HG03565 (cell line): ENCODE measurements around the gene OGFR.

ENCODE experiments used
- ATAC-seq: cut with Tn5 transposase; IDR thresholded peaks from one replicate; pipeline ENCODE4 v1.9.1; 2021; ENCODE audit warnings: mild to moderate bottlenecking, moderate library complexity; ENCODE audit not compliant: unreplicated experiment

Gene OGFR

DNA sequence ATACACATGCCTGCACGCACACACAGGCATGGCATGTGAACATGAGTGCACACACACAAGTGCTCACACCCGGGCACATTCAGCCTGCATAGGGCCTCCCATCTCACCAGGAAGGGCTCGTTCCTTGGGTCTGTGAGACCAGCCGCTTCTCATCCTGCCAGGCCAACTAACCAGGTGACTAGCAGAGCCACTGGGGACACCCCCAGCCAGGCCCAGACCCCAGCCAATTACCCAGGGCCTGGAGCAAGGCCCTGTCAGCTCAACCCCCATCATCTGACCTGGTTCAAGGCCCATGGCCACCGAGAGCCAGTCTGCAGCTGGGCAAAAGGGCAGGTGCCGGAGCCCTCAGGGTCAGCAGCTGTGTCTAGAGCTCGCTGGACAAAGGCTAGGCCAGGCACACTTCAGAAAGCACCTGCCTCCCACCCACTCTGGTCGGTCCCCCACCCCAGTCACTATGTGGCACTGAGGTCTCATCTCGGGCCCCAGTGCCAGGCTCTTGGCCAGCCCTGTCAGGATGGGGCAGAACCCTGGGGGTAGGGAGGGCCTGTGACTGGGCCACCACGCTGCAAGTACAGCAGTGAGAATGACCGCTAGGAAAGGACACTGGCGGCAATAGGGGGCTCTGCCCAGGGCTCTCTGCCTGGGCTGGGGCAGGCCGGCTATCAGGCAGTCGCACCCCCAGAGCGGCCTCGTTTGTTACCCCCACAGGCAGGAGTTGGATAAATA lies 35.1 kb upstream of the OGFR start:
- no peak for ATAC-seq

DNA sequence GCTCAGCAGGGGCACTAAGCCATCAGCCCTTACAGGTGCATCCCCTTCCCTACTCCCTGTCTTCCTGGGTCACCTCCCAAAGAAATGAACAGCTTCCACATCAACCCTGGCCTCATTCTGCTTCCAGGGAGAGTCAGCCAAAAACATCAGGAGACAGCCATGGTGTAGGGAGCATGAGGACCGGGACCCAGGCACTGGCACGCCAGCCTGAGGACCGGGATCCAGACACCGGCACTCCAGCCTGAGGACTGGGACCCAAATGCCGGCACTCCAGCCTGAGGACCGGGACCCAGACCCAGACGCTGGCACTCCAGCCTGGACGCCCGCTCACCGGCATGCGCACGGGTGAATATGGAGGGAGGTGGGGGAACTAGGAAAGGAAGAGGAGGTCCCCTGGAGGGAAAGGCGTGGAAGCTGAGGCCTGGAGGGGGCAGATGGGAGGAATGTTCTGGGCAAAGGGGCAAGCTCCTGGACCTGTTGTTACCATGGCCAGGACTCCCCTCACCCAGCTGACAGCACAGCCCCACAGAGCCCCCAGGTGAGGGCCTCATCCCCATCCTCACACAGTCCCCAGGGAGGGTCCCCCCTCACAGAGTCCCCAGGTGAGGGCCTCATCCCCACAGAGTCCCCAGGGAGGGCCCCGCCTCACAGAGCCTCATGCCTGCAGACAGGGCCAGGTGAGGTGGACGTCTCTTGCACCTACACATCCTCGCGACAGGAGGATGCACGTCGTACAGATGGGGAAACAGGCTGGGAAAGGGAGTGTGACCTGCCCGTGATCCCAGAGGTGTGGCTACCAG lies 34.3 kb upstream of the OGFR start:
- ATAC-seq: no peak

GRCh38 chr20:62770916-62771315 lies 33.7 kb upstream of the OGFR start:
- no peak for ATAC-seq

DNA sequence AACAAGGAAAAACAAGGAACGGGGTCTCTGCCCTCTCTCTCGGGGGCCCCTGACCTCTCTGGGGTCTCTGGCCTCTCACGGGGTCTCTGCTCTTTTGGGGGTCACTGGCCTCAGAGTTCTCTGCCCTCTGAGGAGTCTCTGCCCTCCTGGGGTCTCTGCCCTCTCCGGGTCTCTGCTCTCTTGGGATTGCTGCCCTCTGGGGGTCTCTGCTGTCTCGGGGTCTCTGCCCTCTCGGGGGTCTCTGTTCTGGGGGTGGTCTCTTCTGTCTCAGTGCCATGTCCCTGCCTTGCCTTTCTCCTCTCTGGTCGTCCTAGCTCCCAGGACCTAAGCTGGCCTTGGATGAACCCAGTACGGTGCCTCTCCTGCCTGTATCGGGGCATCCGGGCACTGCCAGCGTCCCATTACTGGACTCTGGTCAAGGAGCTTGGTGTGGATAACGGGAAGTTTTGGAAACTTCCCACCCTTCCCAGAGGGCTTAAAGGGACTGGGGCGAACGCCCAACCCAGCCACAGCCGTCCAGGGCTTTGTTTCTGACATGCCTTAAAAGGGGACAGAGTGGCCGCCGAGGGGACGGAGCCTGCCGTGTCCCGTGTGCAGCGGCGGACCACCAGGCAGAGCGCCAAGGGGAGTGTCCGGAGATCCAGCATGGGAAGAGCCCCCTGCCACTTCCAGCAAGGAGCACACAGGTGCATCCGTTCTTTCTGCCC lies 33.1 kb upstream of the OGFR start:
- ATAC-seq: no peak

DNA sequence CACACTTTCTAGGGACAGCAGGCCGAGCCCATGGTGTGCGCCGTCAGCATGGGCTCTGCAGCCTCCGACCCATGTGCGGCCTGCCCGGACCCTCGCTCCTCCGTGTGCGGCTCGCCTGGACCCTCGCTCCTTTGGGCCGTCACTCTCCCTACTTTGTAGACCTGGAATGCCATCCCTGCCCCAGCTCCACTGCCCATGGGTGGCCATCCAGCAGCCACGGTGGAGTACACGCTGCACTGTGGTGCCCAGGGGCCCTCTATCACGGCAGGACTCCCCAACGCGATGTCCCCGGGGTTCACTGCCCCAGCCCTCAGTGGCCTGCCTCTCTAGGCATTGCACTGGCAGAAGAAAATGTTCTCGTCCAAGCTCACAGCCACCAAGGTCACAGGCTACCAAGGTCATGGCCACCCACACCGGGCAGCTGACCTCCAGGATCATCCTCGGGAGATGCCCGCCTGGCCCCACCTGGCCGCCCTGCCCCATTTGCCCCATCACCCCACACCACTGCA lies 32.5 kb upstream of the OGFR start:
- no peak for ATAC-seq

DNA sequence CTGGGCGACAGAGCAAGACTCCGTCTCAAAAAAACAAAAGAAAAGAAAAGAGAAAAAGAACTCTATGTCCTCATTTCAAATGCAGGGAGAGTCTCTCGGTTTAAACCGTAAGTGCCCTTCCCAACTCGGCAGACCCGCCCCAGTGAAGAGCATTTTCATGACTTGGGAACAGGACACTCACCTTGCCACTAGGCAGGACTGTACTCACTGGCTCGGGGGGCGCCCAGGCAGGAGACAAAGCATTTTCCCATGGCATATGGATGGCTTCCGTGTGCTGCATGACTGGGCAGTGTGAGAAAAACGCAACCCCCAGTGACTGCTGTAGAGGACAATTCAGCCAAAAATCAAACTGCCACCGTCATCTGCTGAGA lies 32.0 kb upstream of the OGFR start:
- ATAC-seq: no peak

DNA sequence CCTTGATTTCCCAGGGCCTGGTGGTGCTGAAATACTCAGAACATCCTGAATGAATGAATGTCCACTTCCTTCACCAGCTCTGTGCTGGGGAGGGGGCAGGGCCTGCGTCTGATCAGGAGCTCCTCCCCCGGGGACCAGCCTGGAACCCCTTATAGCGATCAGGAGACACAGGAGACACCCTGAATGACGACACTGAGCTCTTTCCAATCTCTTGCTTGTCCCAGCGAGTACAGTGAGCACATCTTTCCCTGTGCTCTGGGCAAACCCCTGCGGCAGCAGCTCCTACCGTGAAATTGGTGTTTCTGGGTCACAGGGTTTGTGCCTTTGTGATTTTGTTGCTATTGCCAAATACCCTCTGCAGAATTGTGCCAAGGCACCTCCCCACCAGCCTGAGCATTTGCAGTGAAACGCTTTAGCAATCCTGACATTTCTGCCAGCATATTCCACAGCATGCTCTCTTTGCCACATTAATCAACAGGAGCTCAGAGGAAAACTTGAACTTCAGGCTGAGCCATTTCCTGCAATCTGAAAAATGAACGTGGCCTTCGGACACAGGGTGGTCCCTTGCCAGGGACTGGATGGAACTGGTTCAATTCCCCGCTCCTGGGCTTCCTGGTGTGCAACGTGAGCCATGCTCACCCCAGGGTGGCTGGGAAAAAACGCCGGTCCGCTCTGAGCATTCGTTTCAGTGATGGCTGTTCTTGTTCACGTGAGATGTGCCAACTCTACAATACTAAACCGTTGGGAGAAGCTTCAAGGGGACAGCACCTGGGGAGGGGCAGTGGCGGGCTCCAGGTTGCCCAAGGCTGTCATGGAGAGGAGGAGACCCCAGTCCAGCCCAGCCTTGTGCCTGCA lies 31.4 kb upstream of the OGFR start:
- no peak for ATAC-seq

DNA sequence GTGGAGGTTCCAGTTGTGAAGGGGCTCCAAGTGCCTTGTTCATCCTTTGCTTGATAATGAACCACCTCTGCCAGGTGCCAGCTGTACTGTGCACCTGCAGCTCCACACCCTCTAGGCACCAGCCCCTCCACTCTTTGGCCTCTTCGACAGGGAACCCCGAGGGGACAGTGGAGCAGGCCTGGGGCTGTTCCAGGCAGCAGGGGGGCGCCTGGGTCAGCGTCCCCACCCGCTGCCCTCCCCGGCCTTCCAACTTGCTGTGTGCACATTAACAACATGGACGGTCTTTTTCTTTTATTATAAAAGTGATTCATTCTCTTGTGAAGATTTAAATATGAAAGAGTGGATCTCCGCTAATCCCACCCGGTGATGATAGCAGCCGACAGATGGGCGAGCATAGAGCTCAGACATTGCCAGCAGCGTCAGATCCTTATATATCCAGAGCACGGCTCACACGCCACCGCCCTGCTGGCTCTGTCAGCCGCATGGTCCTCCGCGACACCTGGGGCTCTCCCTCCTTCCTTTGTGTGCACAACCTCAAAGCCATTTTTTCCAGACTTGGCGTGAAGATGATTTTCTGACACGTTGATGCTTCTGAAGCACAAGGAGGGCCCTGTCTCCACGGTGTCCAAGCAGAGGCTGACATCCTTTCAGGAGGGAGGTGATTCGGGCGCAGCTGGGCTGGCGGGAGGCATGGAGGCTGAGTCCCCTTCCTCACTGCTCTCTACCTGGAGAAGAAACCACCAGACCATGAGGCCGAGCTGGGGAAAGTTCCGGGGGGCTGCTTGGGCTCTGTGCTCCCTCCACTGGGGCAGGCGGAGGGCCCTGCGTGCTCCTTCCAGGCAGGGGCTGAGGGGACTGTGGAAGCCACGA lies 30.6 kb upstream of the OGFR start:
- no peak for ATAC-seq

GRCh38 chr20:62774762-62775161 lies 29.9 kb upstream of the OGFR start:
- ATAC-seq: no peak

GRCh38 chr20:62775206-62775605 lies 29.4 kb upstream of the OGFR start:
- ATAC-seq: no peak

DNA sequence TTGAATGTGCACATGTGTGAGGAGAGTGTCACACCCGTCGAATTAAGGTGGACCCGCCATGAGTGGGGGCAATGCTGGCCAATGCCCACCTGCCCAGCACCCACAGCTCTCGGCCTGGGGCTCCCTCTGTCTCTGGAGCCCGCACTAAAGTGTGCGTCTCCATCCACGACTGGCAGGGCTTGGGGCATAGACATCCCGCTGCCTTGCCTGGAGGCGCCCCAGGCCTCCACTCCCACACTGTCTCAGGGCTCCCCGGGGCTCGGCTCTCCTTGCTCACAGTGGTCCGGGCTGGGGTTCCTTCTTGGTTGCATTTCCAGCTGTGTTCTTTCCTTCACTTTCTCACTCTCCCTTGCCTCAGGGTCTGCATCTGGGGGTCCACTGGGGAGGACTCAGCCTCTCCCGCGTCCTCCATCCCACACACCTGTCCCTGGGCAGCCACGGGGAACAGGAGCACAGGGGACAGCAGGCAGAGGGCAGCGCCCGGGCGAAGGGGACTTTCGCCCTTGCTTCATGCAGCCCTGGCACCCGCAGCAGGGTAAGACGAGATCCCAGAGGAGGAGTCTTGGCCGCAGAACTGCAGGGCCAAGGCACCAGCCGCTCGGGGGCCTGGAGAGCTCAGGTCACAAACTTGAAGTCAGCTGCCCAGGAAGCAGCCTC lies 28.5 kb upstream of the OGFR start:
- ATAC-seq: no peak

DNA sequence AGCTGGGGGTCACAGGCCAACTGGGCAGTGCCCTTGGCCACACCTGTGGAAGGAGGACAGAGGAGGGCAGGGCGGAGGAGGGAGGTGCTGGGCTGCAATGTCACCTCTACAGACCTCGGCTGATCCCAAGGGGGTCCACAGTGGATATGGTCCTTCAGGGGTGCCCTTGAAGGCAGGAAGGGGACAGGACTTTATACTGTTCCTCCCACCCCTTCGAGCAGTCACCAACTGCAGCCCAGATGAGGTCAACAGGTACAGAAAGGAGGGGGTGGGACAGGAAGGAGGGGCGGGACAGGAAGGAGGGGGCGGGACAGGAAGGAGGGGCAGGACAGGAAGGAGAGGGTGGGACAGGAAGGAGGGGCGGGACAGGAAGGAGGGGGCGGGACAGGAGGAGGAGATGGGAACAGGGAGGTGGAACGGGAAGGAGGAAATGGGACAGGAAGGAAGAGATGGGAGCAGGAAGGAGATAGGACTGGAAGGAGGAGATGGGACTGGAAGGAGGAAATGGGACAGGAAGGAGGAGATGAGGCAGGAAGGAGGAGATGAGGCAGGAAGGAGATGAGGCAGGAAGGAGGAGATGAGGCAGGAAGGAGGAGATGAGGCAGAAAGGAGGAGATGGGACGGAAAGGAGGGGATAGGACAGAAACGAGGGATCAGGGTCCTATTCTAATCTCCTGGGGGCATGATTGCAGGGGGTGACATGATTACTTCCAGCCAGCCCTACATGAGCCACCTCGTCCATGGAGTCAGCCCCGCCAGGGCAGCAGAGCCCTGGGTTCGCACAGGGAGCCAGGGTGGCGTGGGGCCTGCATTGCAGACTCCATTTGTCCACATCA lies 27.7 kb upstream of the OGFR start:
- no peak for ATAC-seq

- ATAC-seq: no peak
Observed at GRCh38 chr20:62777528-62777830, 27.2 kb upstream of the OGFR start.

DNA sequence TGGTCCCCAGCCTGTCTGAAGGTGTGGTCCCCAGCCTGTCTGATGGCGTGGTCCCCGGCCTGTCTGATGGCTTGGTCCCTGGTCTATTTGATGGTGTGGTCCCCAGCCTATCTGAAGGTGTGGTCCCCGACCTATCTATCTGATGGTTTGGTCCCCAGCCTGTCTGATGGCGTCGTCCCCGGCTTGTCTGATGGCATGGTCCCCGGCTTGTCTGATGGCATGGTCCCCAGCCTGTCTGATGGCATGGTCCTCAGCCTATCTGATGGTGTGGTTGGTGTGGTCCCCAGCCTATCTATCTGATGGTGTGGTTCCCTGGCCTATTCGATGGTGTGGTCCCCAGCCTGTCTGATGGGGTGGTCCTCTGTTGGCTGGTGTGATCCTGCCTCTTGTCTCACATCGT lies 26.6 kb upstream of the OGFR start:
- ATAC-seq: no peak

- ATAC-seq: no peak
Observed at GRCh38 chr20:62778601-62779416, 25.8 kb upstream of the OGFR start.

DNA sequence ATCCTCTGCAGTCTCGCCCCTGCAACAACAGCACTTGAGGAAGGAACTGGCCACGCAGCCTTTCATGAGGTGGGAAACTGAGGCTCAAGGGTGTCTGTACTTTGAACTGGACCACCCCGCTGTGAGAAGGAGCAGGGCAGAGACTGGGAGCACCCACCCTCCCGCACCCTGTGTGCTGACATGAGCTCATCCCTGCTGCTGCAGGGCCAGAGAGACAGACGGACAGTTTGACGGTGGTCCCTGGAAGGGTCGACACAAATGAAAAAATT lies 25.3 kb upstream of the OGFR start:
- no peak for ATAC-seq

DNA sequence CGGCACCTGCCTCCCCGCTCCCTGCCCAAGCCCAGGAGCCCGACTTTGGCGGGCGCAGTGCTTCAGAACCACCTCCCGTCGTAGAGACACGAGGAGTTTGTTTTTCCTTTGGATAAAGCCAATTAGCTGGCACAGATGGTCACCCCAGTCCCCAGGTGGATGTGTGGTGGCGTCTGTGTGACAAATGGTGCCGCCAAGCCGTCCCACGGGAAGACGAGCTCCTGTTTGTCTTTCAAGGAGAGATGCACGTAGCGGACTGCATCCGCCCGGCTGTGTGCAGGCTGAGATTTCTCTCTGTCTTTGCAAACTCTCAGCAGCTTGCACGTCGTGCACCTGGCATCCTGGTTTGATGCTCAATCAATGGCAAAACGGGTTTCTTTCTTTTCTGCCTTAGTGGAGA lies 24.4 kb upstream of the OGFR start:
- ATAC-seq: no peak

GRCh38 chr20:62780696-62781095 lies 23.9 kb upstream of the OGFR start:
- no peak for ATAC-seq
